Suprapubic skin (tissue), 4 donors: Measurements from ENCODE around the gene RPEL1.

Experiments used
- POLR2A ChIP-seq, 2 donors: fragments of 450-650 bp; IDR thresholded peaks; one replicate each; pipeline ENCODE4 v1.6.1; 2017; ENCODE audit warnings: antibody characterized with exemption in 2 of 2, mild to moderate bottlenecking in 2 of 2, moderate library complexity in 2 of 2
- POLR2AphosphoS5 ChIP-seq, 3 donors: sonication (generic); formaldehyde crosslinking; IDR thresholded peaks; one replicate each; pipeline ENCODE4 v1.6.1; 2017; ENCODE audit warnings: antibody characterized with exemption in 3 of 3

DNA sequence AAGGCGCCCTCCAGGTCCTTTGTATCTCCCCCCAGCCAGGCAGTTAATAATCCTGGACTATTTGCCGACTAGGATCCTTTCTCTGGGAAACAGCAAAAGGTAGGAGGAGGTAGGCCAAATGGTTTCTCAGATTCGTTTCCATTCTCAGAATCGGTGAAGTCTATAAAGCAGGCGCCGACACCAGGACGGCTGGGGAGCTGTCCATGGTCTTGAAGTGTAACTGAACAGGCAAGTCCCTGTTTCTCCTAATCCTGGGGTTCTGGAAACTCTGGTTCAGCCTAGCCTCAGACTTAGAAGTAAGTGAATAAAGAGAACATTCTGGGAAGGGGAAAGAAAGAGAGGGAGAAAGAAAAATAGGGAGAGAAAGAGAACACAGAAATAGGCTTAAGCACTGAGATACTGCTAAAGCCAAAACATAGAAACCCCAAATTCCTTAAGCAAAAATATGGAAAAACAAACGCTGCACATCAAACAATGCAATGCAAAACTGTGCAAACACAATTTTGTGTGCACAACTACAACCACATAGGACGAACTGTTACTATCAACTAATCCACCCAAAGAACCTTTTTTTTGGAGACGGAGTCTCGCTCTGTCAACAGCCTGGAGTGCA, 20.1 kb downstream of the RPEL1 start:
- TF ChIP-seq POLR2AphosphoS5 (IDR thresholded peaks at IDR 0.05) (no peak), POLR2A (IDR thresholded peaks at IDR 0.05) (no peak)
